NCI-H1048 (cell line): ENCODE measurements around the gene ST6GALNAC5.
"Not testable (repeated sequence)": the region's sequence is repeated elsewhere in the genome, so short reads cannot be mapped to it uniquely, and the experiment has no call there.

Experiments used
- DNase-seq: peaks from one replicate; lab custom pipeline; 2025; lab: John Stamatoyannopoulos, UW

The ST6GALNAC5 gene

GRCh38 chr1:76938304-76938703 is 71.0 kb downstream of the ST6GALNAC5 start:
- DNase-seq: no peak

GRCh38 chr1:76939050-76939816 is 72.0 kb downstream of the ST6GALNAC5 start:
- no peak for DNase-seq

GRCh38 chr1:76939817-76940216 is 72.5 kb downstream of the ST6GALNAC5 start:
- no peak for DNase-seq

GRCh38 chr1:76940571-76941335 is 73.5 kb downstream of the ST6GALNAC5 start:
- no peak for DNase-seq

- DNase-seq: no peak
Measured at GRCh38 chr1:76942549-76942948, 75.3 kb downstream of the ST6GALNAC5 start.

GRCh38 chr1:76944942-76945341 is 77.7 kb downstream of the ST6GALNAC5 start:
- no peak for DNase-seq

- no peak for DNase-seq
Measured at GRCh38 chr1:76948846-76949245, 81.6 kb downstream of the ST6GALNAC5 start.

- no peak for DNase-seq
Measured at GRCh38 chr1:76949503-76949902, 82.2 kb downstream of the ST6GALNAC5 start.

- DNase-seq: no peak
Measured at GRCh38 chr1:76950306-76950705, 83.0 kb downstream of the ST6GALNAC5 start.

- DNase-seq: no peak
Measured at GRCh38 chr1:76951153-76951552, 83.9 kb downstream of the ST6GALNAC5 start.

- no peak for DNase-seq
Measured at GRCh38 chr1:76955652-76956051, 88.4 kb downstream of the ST6GALNAC5 start.

- no peak for DNase-seq
Measured at GRCh38 chr1:76957961-76958360, 90.7 kb downstream of the ST6GALNAC5 start.

- DNase-seq: no peak
Measured at GRCh38 chr1:76958828-76959227, 91.5 kb downstream of the ST6GALNAC5 start.

GRCh38 chr1:76959556-76959955 is 92.3 kb downstream of the ST6GALNAC5 start:
- DNase-seq: no peak

GRCh38 chr1:76961181-76961819 is 94.0 kb downstream of the ST6GALNAC5 start:
- DNase-seq: no peak

- no peak for DNase-seq
Measured at GRCh38 chr1:76961820-76962207, 94.5 kb downstream of the ST6GALNAC5 start.

GRCh38 chr1:76981267-76981666 is 114.0 kb downstream of the ST6GALNAC5 start:
- DNase-seq: not testable (repeated sequence)

- DNase-seq: no peak
Measured at GRCh38 chr1:76989976-76990375, 122.7 kb downstream of the ST6GALNAC5 start.

- DNase-seq: no peak
Measured at GRCh38 chr1:76993036-76993435, 125.8 kb downstream of the ST6GALNAC5 start.

GRCh38 chr1:76998582-76999223 is 131.4 kb downstream of the ST6GALNAC5 start:
- no peak for DNase-seq

- no peak for DNase-seq
Measured at GRCh38 chr1:77007675-77008074, 140.4 kb downstream of the ST6GALNAC5 start.

- DNase-seq: no peak
Measured at GRCh38 chr1:77010937-77011336, 143.7 kb downstream of the ST6GALNAC5 start.
